ENCODE results near the gene VPS50.
"Not testable (repeated sequence)": the region's sequence is repeated elsewhere in the genome, so short reads cannot be mapped to it uniquely, and the experiment has no call there.

Gene VPS50

DNA sequence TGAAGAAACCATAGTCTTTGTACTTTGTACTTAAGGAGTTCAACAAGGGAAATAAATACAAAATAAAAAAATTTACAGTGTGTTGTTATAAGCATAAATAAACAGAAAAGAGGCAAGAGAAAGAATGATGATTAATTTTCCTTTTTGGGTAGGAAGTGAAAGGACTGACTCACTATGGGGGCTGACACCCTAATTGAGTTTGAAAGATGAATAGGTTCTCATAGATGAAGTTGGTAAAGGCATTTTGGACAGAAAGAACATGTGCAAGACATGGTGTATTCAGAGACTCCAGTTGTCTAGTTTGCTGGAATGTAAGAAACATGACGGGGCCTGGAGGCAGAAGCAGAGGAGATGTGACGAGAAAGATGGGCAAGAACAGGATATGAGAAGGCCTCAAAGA is 83.7 kb downstream of the VPS50 start:
- Histone ChIP-seq H3K9me3 (ENCODE audit: severe bottlenecking) (no peaks in the 10 kb centered on the region), H3K27ac (ENCODE audit: poor library complexity, severe bottlenecking) (no peak overlapping the region), H3K36me3 (ENCODE audit: low read depth) (peaks cover 8% of the 10 kb centered on the region), H3K4me3 (ENCODE audit: severe bottlenecking) (no peak overlapping the region), H3K4me1 (ENCODE audit: insufficient read depth, poor library complexity, severe bottlenecking) (no peaks in the 10 kb centered on the region), H3K27me3 (ENCODE audit: insufficient read depth, poor library complexity, severe bottlenecking) (no peaks in the 10 kb centered on the region)
- DNase-seq (ENCODE audit: low spot score) (no peak), ATAC-seq (ENCODE audit: low read depth) (no peak)
- no peak for TF ChIP-seq CTCF (IDR thresholded peaks at IDR 0.05; ENCODE audit: poor library complexity, severe bottlenecking)

DNA sequence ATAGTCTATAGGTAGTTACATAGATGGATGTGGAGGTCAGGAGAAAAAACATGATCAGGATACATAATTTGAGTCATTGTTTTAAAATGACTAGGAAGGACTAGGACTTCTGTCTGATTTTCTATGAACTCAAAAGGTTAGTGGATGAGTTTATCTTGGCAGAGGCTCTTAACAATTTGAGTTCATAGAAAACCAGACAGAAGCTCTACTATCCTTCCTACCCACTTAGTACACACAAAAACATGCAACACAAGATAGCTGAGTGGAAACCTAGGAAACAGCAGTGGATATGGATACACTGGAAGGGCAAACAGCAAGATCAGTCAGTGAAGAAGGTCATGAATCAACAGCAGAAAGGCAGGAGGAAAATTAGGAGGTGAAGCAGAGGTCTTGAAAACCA is 84.6 kb downstream of the VPS50 start:
- Histone ChIP-seq H3K27ac (ENCODE audit: poor library complexity, severe bottlenecking) (no peak overlapping the region), H3K9me3 (ENCODE audit: severe bottlenecking) (no peaks in the 10 kb centered on the region), H3K4me3 (ENCODE audit: severe bottlenecking) (no peak overlapping the region), H3K36me3 (ENCODE audit: low read depth) (peaks cover 3% of the 10 kb centered on the region; the same call in 1 of the 2 replicates), H3K27me3 (ENCODE audit: insufficient read depth, poor library complexity, severe bottlenecking) (no peaks in the 10 kb centered on the region), H3K4me1 (ENCODE audit: insufficient read depth, poor library complexity, severe bottlenecking) (no peaks in the 10 kb centered on the region)
- DNase-seq (ENCODE audit: low spot score) (no peak), ATAC-seq (ENCODE audit: low read depth) (no peak)
- TF ChIP-seq CTCF (IDR thresholded peaks at IDR 0.05; ENCODE audit: poor library complexity, severe bottlenecking): no peak

- H3K9me3 ChIP-seq (ENCODE audit: severe bottlenecking): no peaks in the 10 kb centered on the region
- DNase-seq (ENCODE audit: low spot score): no peak
- no peak for TF ChIP-seq CTCF (IDR thresholded peaks at IDR 0.05; ENCODE audit: poor library complexity, severe bottlenecking)
- H3K36me3 ChIP-seq (ENCODE audit: low read depth): peaks cover 4% of the 10 kb centered on the region; the same call in 1 of the 2 replicates
- H3K27me3 ChIP-seq (ENCODE audit: insufficient read depth, poor library complexity, severe bottlenecking): no peaks in the 10 kb centered on the region
- H3K4me3 ChIP-seq (ENCODE audit: severe bottlenecking): no peak overlapping the region
- no peaks in the 10 kb centered on the region for H3K4me1 ChIP-seq (ENCODE audit: insufficient read depth, poor library complexity, severe bottlenecking)
- H3K27ac ChIP-seq (ENCODE audit: poor library complexity, severe bottlenecking): no peak overlapping the region
- no peak for ATAC-seq (ENCODE audit: low read depth)
These were observed 88.7 kb downstream of the VPS50 start for GRCh38 chr7:93320887-93321286.

GRCh38 chr7:93326291-93326690 is 94.1 kb downstream of the VPS50 start:
- H3K27me3 ChIP-seq (ENCODE audit: insufficient read depth, poor library complexity, severe bottlenecking); H3K4me3 ChIP-seq (ENCODE audit: severe bottlenecking); H3K36me3 ChIP-seq (ENCODE audit: low read depth); H3K9me3 ChIP-seq (ENCODE audit: severe bottlenecking); DNase-seq (ENCODE audit: low spot score); ATAC-seq (ENCODE audit: low read depth): not testable (repeated sequence)
- Histone ChIP-seq H3K27ac (ENCODE audit: poor library complexity, severe bottlenecking) (peak overlapping the region; percentile 71), H3K4me1 (ENCODE audit: insufficient read depth, poor library complexity, severe bottlenecking) (peaks cover 12% of the 10 kb centered on the region)

DNA sequence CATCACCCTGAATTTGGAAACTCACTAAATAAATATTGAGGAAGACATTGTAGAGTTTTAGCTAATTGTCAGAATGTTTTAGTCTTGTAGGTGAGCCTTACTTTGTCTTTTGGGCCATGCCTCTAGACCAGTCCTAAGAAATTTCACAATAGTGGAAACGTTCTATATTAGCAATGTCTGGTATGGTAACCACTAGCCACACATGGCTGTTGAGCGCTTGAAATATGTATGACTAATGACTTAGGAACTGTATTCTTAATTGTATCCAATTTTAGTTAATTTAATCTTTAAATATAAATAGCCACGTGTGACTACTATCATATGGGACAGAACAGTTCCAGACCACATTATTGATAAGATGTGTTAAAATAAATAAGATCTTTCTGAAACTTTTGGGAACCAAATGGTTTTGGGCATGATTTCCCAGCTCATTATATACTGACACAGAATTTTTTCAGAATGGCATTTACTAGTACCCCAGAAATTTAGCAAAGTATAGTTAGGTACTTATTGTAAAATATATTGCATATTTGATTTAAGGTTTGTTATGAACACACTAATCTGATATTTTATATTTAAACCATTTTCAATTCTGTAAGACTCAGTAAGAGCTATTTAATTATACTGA is 95.0 kb downstream of the VPS50 start:
- H3K4me1 ChIP-seq (ENCODE audit: insufficient read depth, poor library complexity, severe bottlenecking): peaks cover 12% of the 10 kb centered on the region
- no peak for DNase-seq (ENCODE audit: low spot score)
- no peaks in the 10 kb centered on the region for H3K27me3 ChIP-seq (ENCODE audit: insufficient read depth, poor library complexity, severe bottlenecking)
- no peaks in the 10 kb centered on the region for H3K9me3 ChIP-seq (ENCODE audit: severe bottlenecking)
- ATAC-seq (ENCODE audit: low read depth): peak; percentile 100
- no peak for TF ChIP-seq CTCF (IDR thresholded peaks at IDR 0.05; ENCODE audit: poor library complexity, severe bottlenecking)
- no peak overlapping the region for H3K4me3 ChIP-seq (ENCODE audit: severe bottlenecking)
- H3K27ac ChIP-seq (ENCODE audit: poor library complexity, severe bottlenecking): peak overlapping the region; percentile 71
- no peaks in the 10 kb centered on the region; the same call in 1 of the 2 replicates for H3K36me3 ChIP-seq (ENCODE audit: low read depth)

Measured in RWPE2 (cell line).